Spinal cord (tissue), 10 donors: ENCODE data around the gene KCNE2. TPM values are rescaled to one million over a fixed set of nuclear protein-coding genes. Genes with fewer than 3 reads are reported as not detected.
"Not testable (repeated sequence)": the region's sequence is repeated elsewhere in the genome, so short reads cannot be mapped to it uniquely, and the experiment has no call there.

Experiments used
- DNase-seq, 6 donors: peaks; one replicate each; pipeline versions ENCODE4 v3.0.0 to v3.0.0-alpha.2; 2013 to 2015; ENCODE audit warnings: low spot score in 6 of 6, low read depth in 4 of 6
- H3K27ac ChIP-seq: one replicate; pipeline ENCODE4 v1.5.1; 2013; ENCODE audit warnings: low read depth, low read length, control low read depth
- H3K27me3 ChIP-seq: one replicate; pipeline ENCODE4 v1.6.1; 2013; ENCODE audit warnings: low read length; ENCODE audit not compliant: control insufficient read depth, insufficient read depth
- H3K36me3 ChIP-seq: one replicate; pipeline ENCODE4 v1.6.1; 2013; ENCODE audit warnings: low read length; ENCODE audit not compliant: control insufficient read depth, insufficient read depth
- H3K4me1 ChIP-seq: one replicate; pipeline ENCODE4 v1.6.1; 2013; ENCODE audit warnings: low read length; ENCODE audit not compliant: control insufficient read depth, insufficient read depth
- H3K4me3 ChIP-seq: one replicate; pipeline ENCODE4 v1.5.1; 2013; ENCODE audit warnings: low read depth, low read length, control low read depth
- H3K9me3 ChIP-seq: one replicate; pipeline ENCODE4 v1.6.1; 2013; ENCODE audit warnings: low read length; ENCODE audit not compliant: control insufficient read depth, insufficient read depth
- WGBS: methylation state at CpG from one replicate; pipeline ENCODE4 v1.1.5; 2013; ENCODE audit warnings: missing lambda C conversion rate; ENCODE audit not compliant: insufficient coverage; 5-methylcytosine and 5-hydroxymethylcytosine counted together
- polyA plus RNA-seq, 2 donors: library from polyadenylated mRNA; unstranded; fragments of 120-200 nt; gene quantifications; one replicate each; pipeline ENCODE4 v1.2.1, GENCODE V29; 2013; ENCODE audit not compliant: insufficient read length in 2 of 2
- total RNA-seq, 2 donors: library from RNA; depleted of rRNA in 1 of 2; stranded (reverse); fragments of 120-200 nt in 1 of 2; fragments of >200 nt in 1 of 2; gene quantifications; one replicate each; pipeline versions ENCODE4 v1.2.3 to v1.2.4, GENCODE V29; 2013 to 2014
- donor health status: healthy.

KCNE2 gene
- total and polyA plus RNA-seq, 4 donors = 0.30 to 1.3 (median 0.95) TPM

DNA sequence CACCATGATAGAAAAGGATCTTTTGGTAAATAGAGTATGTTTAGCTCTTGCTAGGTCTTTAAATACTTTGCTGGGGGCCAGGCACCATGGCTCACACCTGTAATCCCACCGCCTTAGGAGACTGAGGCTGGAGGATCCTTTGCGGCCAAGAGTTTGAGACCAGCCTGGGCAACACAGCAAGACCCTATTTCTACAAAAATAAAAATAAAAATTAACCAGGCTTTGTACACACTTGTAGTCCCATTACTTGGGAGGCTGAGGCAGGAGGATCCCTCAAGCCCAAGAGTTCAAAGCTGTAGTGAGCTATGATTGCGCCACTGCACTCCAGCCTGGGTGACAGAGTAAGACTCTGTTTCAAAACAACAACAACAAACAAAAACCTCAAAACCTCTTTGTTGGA, 1.1 kb upstream of the KCNE2 start:
- WGBS = 100% methylated on average over 1 of the region's 3 CpGs
- DNase-seq = no peak
- H3K36me3 ChIP-seq = no peaks in the 10 kb centered on the region
- no peaks in the 10 kb centered on the region for H3K27me3 ChIP-seq
- no peak overlapping the region for H3K27ac ChIP-seq
- H3K4me1 ChIP-seq = no peaks in the 10 kb centered on the region
- no peak overlapping the region for H3K4me3 ChIP-seq
- no peaks in the 10 kb centered on the region for H3K9me3 ChIP-seq

DNA sequence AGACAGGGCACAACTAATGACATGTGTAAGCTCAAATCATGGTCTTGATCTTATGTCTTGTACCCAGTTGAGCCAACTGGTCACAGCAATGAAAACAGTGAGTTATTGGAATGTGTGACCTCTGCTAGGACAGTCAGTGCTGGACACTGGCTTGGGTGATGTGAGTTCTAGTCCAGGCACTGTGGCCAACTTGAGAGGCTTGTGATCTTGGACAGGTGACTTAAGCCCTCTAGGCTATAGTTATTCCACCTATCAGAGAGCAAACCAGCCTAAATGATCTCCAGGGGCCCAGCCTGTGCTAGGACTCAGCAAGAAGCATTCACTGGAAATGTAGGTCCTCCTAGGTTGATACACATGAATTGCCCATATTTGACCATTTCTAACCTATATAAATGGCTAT, 1.1 kb downstream of the KCNE2 start:
- H3K36me3 ChIP-seq = no peaks in the 10 kb centered on the region
- H3K4me3 ChIP-seq = no peak overlapping the region
- H3K9me3 ChIP-seq = no peaks in the 10 kb centered on the region
- no peaks in the 10 kb centered on the region for H3K4me1 ChIP-seq
- H3K27me3 ChIP-seq = no peaks in the 10 kb centered on the region
- no peak for DNase-seq
- H3K27ac ChIP-seq = no peak overlapping the region

DNA sequence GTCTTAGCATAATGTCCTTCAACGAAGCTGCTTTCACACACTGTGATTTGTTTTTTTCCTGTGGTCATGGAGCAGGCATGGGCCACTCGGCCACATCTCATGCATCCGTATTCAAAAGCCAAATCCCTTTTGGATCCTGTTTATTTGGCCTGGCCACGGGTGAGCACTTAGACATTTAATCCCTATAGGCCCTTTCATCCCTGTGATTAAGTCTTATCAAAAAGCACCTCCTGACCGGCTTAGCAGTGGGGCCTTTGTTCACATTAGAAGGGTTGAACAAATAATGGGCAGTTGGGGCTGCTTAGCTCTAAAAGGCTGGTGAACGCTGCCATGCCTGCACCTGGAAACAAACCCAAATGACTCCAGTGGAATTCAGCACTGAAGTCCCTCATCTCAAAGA, 2.0 kb downstream of the KCNE2 start:
- WGBS = 79% methylated on average over 4 of the region's 6 CpGs
- Histone ChIP-seq H3K4me3 (no peak overlapping the region), H3K36me3 (no peaks in the 10 kb centered on the region), H3K27me3 (no peaks in the 10 kb centered on the region), H3K4me1 (no peaks in the 10 kb centered on the region), H3K27ac (no peak overlapping the region), H3K9me3 (no peaks in the 10 kb centered on the region)
- no peak for DNase-seq

DNA sequence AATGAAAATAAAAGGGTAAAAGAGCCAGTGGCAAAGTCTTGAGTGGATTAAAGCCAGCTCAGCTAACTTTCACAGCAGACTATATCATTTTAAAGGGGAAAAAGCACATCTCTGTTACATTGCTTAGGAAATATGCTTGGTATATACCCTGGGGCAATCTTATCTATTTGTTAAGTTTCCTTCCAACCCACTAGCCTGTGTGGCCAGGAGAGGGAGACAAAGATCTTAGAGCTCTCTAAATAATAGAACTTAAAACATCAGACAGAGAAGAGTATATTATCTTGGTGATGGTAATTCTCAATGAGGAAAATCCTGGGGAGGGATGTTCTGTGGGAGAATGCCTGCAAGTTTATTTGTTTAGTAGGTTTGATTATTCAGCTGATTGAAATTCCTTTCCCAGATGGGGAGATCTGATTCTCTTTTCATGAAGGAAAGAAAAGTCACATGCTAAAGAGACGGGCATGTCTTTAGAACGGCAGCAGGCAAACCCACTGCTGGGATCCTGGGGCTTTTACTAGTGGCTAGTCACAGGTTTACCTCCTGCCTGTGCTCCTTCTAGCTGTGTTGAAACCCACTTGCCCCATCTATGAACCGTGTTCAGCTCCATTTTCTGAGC, 3.6 kb downstream of the KCNE2 start:
- H3K36me3 ChIP-seq = no peaks in the 10 kb centered on the region
- WGBS = 47% methylated on average over 3 of the region's 3 CpGs
- no peak overlapping the region for H3K27ac ChIP-seq
- H3K9me3 ChIP-seq = no peaks in the 10 kb centered on the region
- H3K4me1 ChIP-seq = no peaks in the 10 kb centered on the region
- peak in 4 of 6 donors; percentile 55 to 92 (median 71) for DNase-seq
- no peak overlapping the region for H3K4me3 ChIP-seq
- H3K27me3 ChIP-seq = no peaks in the 10 kb centered on the region

DNA sequence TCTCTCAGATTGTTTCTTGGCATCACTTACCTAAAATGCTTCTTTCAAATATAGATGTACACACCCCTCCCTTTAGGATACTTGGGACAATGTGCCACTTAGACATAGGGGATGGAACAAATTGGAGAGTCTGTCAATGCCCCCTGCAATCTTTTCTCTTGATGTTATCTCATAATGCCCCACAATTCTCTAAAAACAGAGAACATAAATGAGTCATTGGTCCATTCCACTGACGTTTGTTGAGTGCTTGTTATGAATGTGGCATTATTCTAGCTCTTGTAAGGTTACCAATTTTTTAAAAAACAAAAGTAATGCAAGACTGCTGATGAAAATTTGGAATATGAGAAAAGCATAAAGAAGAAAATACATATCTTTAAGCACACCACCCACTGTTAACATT, 5.9 kb downstream of the KCNE2 start:
- no peak overlapping the region for H3K4me3 ChIP-seq
- no CpG with 5 or more reads among the region's 1 CpG for WGBS

DNA sequence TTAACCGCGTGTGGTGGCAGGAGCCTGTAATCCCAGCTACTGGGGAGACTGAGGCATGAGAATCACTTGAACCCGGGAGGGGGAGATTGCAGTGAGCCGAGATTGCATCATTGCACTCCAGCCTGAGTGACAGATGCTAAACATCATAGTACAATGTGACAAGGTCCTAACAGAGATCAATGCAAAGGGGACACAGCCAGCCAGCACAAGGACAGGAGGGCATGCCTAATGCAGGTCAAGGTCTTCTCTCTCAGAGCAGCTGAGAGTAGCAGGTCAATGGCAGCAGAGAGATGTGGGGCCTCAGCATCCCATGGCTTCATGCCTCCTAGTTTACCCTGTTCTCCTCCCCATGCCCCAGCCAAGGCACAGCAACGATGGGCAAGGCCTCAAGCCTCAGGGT, 8.5 kb downstream of the KCNE2 start:
- H3K9me3 ChIP-seq = no peaks in the 10 kb centered on the region
- no peaks in the 10 kb centered on the region for H3K27me3 ChIP-seq
- H3K4me1 ChIP-seq = no peaks in the 10 kb centered on the region
- no peak overlapping the region for H3K27ac ChIP-seq
- H3K36me3 ChIP-seq = no peaks in the 10 kb centered on the region
- no peak for DNase-seq
- no peak overlapping the region for H3K4me3 ChIP-seq
- WGBS = 86% methylated on average over 4 of the region's 5 CpGs

More for the DNA sequence above, 5.9 kb downstream of the KCNE2 start:
- Histone ChIP-seq H3K27me3 (no peaks in the 10 kb centered on the region), H3K9me3 (no peaks in the 10 kb centered on the region), H3K4me1 (no peaks in the 10 kb centered on the region), H3K36me3 (no peaks in the 10 kb centered on the region), H3K27ac (no peak overlapping the region)
- DNase-seq = no peak

DNA sequence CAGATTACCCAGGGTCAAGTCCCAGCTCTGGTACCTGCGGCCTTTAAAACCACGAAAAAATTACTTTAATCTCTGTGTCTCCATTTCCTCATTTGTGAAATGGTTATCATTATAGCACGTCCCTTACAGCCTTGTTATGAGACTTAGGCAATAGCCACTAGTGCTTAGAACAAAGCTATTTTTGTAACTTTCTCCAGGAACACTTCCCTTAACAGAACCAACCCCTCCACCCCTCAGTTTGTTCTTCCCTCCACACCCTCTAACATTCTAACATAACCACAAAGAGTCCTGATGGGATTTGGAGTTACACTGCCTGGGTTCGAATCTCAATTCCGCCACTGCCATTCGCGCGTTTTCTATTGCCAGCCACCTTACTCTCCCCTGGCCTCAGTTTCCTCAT, 10.7 kb downstream of the KCNE2 start:
- DNase-seq = not testable (repeated sequence)
- no CpG with 5 or more reads among the region's 8 CpGs for WGBS

DNA sequence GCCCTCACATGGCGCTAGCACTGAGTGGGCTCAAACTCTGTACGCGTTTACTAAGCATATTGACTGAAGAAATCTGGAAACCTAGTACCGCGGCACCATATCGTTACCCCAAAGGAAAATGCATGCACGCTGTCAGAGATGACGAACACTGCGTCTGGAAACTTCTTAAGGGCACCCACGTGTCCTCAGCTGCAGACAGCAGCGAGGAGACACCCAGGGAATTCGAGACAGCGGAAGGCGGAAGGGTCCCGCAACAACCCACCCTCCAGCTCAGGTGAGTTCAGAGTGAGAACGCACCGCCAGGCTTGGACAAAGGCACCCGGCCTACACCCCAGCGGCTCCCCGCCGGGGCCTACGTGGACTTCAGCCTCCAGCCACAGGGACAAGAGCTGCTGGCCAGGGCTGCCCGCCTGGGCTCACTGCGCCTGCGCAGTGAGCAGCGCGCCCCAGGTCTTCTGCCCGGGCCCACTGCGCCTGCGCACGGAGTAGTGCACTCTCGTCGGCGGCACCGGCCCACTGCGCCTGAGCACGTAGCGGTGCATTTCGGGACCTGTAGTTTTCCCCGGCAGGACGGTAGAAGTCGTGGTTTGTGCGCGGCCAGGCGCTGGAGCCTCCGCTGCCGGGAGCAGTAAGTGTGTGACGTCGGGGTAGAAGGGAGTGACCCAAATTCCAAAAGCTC, 11.3 kb downstream of the KCNE2 start, which contains the start of gene SMIM11:
Gene SMIM11, plus strand, starts transcription at position 568 of the 679 bp plus-strand sequence. CDS start 3,998 bp downstream, outside the sequence.
- H3K27me3 ChIP-seq, H3K4me1 ChIP-seq, H3K27ac ChIP-seq, H3K4me3 ChIP-seq, DNase-seq, H3K36me3 ChIP-seq, H3K9me3 ChIP-seq: not testable (repeated sequence)
- no CpG with 5 or more reads among the region's 49 CpGs for WGBS

More for the DNA sequence above, 10.7 kb downstream of the KCNE2 start:
- not testable (repeated sequence) for H3K27ac ChIP-seq, H3K4me1 ChIP-seq, H3K4me3 ChIP-seq, H3K27me3 ChIP-seq, H3K36me3 ChIP-seq, H3K9me3 ChIP-seq

DNA sequence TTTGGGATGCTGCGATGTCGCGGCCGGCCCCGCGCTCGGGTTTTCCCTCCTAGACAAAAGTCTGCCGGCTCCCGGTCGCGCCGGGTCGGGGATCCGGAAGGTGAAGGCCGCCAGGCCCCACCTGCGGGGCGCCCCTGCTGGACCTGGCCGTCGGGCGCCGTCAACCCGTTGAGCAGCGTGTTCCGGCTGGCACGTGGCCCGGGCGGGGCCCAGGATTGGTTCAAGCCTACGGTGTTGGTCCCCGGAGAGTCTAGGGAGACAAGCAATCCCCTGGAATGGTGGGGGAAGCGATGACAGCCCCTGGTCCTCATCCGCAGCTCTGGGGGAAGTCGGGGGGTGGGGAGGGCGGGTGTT, 11.8 kb downstream of the KCNE2 start:
- H3K36me3 ChIP-seq, H3K4me3 ChIP-seq, H3K9me3 ChIP-seq, DNase-seq, H3K27me3 ChIP-seq, H3K27ac ChIP-seq, H3K4me1 ChIP-seq: not testable (repeated sequence)
- WGBS = no CpG with 5 or more reads among the region's 33 CpGs

DNA sequence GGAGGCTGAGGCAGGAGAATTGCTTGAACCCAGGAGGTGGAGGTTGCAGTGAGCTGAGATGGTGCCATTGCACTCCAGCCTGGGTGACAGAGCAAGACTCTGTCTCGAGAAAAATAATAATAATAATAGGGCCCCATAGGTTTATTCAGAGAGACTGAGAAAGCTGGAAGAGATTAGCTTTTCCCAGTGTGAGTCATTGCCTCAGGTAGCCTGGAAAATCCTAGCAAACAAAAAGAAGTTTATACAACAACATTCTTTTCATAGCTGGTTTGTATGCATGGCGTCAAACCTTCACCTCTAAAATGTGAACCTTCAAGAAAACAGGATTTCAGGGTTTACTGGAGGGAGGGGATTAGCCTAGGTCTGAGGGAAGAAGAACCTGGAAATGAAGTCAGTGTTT, 19.3 kb downstream of the KCNE2 start:
- not testable (repeated sequence) for H3K27ac ChIP-seq, H3K4me1 ChIP-seq, H3K27me3 ChIP-seq, H3K9me3 ChIP-seq, H3K36me3 ChIP-seq, H3K4me3 ChIP-seq, DNase-seq
- WGBS = no CpG with 5 or more reads among the region's 2 CpGs
